H9 (cell line): ENCODE results near the gene PRRX1. TPM values are rescaled to one million over a fixed set of nuclear protein-coding genes. Genes with fewer than 3 reads are reported as not detected.

Experiments used
- DNase-seq: peaks from one replicate; pipeline ENCODE4 v3.0.0-alpha.2; 2017
- H2AFZ ChIP-seq: one replicate; pipeline ENCODE4 v1.6.1; 2013; ENCODE audit warnings: mild to moderate bottlenecking, low read length, control low read depth, moderate library complexity
- H2AK5ac ChIP-seq: 2 replicates; pipeline ENCODE4 v1.6.1; 2013; ENCODE audit warnings: low read length, control low read depth, mixed read lengths; ENCODE audit not compliant: insufficient read length
- H2BK120ac ChIP-seq: one replicate; pipeline ENCODE4 v1.6.1; 2013; ENCODE audit warnings: low read depth, mild to moderate bottlenecking, low read length, control low read depth, inconsistent platforms; ENCODE audit not compliant: poor library complexity, severe bottlenecking
- H2BK12ac ChIP-seq: 2 replicates; pipeline ENCODE4 v1.6.1; 2013; ENCODE audit warnings: low read length, control low read depth, mixed read lengths, low read depth; ENCODE audit not compliant: insufficient read length
- H2BK15ac ChIP-seq: 2 replicates; pipeline ENCODE4 v1.6.1; 2013; ENCODE audit warnings: low read depth, low read length, control low read depth
- H2BK20ac ChIP-seq: one replicate; pipeline ENCODE4 v1.6.1; 2013; ENCODE audit warnings: low read depth, mild to moderate bottlenecking, low read length, control low read depth, inconsistent platforms; ENCODE audit not compliant: poor library complexity, severe bottlenecking
- H2BK5ac ChIP-seq: 2 replicates; pipeline ENCODE4 v1.6.1; 2013; ENCODE audit warnings: low read length, control low read depth, mixed read lengths; ENCODE audit not compliant: insufficient read length
- H3K14ac ChIP-seq: 2 replicates; pipeline ENCODE4 v1.6.1; 2013; ENCODE audit warnings: low read length, control low read depth; ENCODE audit not compliant: insufficient read depth
- H3K18ac ChIP-seq: 2 replicates; pipeline ENCODE4 v1.6.1; 2013; ENCODE audit warnings: low read depth, mild to moderate bottlenecking, mixed read lengths, low read length, control low read depth; ENCODE audit not compliant: insufficient read length
- H3K23ac ChIP-seq: 2 replicates; pipeline ENCODE4 v1.6.1; 2013; ENCODE audit warnings: low read length, control low read depth, mixed read lengths, low read depth; ENCODE audit not compliant: insufficient read length
- H3K23me2 ChIP-seq: 2 replicates; pipeline ENCODE4 v1.6.1; 2013; ENCODE audit warnings: low read depth, mild to moderate bottlenecking, mixed read lengths, low read length, control low read depth; ENCODE audit not compliant: insufficient read length, poor library complexity, severe bottlenecking
- H3K27ac ChIP-seq: 2 replicates; pipeline ENCODE4 v1.5.1; 2013; ENCODE audit warnings: low read length, control low read depth, mixed read lengths, low read depth; ENCODE audit not compliant: insufficient read length
- H3K27me3 ChIP-seq: 2 replicates; pipeline ENCODE4 v1.6.1; 2013; ENCODE audit warnings: low read length, control low read depth, inconsistent platforms; ENCODE audit not compliant: insufficient read depth
- H3K4ac ChIP-seq: 2 replicates; pipeline ENCODE4 v1.6.1; 2013; ENCODE audit warnings: low read depth, mild to moderate bottlenecking, control low read depth, inconsistent platforms, low read length, moderate library complexity
- H3K4me1 ChIP-seq: 2 replicates; pipeline ENCODE4 v1.6.1; 2013; ENCODE audit warnings: low read length, control low read depth, inconsistent platforms; ENCODE audit not compliant: insufficient read depth
- H3K4me2 ChIP-seq: 2 replicates; pipeline ENCODE4 v1.6.1; 2013; ENCODE audit warnings: low read length, control low read depth, mixed read lengths; ENCODE audit not compliant: insufficient read length, insufficient read depth
- H3K56ac ChIP-seq: 2 replicates; pipeline ENCODE4 v1.6.1; 2013; ENCODE audit warnings: low read depth, mild to moderate bottlenecking, mixed read lengths, low read length, control low read depth; ENCODE audit not compliant: insufficient read length
- H3K79me1 ChIP-seq: 2 replicates; pipeline ENCODE4 v1.6.1; 2013; ENCODE audit warnings: low read depth, mild to moderate bottlenecking, moderate library complexity, low read length, control low read depth, inconsistent platforms; ENCODE audit not compliant: insufficient read depth, poor library complexity, severe bottlenecking
- H3K79me2 ChIP-seq: 2 replicates; pipeline ENCODE4 v1.6.1; 2013; ENCODE audit warnings: low read length, control low read depth, inconsistent platforms; ENCODE audit not compliant: insufficient read depth
- H3K9ac ChIP-seq: 2 replicates; pipeline ENCODE4 v1.6.1; 2013; ENCODE audit warnings: low read length, control low read depth, mixed read lengths; ENCODE audit not compliant: insufficient read length; ENCODE audit errors: extremely low read depth
- H3K9me3 ChIP-seq: one replicate; pipeline ENCODE4 v1.6.1; 2013; ENCODE audit warnings: low read depth, low read length, inconsistent platforms; ENCODE audit not compliant: control insufficient read depth
- H3T11ph ChIP-seq: one replicate; pipeline ENCODE4 v1.6.1; 2013; ENCODE audit warnings: mild to moderate bottlenecking, low read length, control low read depth, inconsistent platforms
- H4K20me1 ChIP-seq: one replicate; pipeline ENCODE4 v1.6.1; 2013; ENCODE audit not compliant: control insufficient read depth, insufficient read length, insufficient read depth
- H4K5ac ChIP-seq: 2 replicates; pipeline ENCODE4 v1.6.1; 2013; ENCODE audit warnings: low read depth, mild to moderate bottlenecking, mixed read lengths, low read length, control low read depth; ENCODE audit not compliant: insufficient read length
- H4K8ac ChIP-seq: replicated peaks from 2 replicates; pipeline ENCODE4 v1.6.1; 2013; ENCODE audit warnings: low read length, control low read depth, mixed read lengths, low read depth; ENCODE audit not compliant: insufficient read length
- H4K91ac ChIP-seq: 2 replicates; pipeline ENCODE4 v1.6.1; 2013; ENCODE audit warnings: low read depth, mild to moderate bottlenecking, moderate library complexity, mixed read lengths, low read length, control low read depth; ENCODE audit not compliant: insufficient read length
- H3K27ac Mint-ChIP-seq, 3 experiments: 2 replicates in 2 of 3; 3 replicates in 1 of 3; pipeline ENCODE4 v1.8.0; 2020 to 2021; ENCODE audit warnings: mixed read lengths in 3 of 3, mild to moderate bottlenecking in 1 of 3, moderate library complexity in 1 of 3
- H3K27me3 Mint-ChIP-seq: 2 replicates; pipeline ENCODE4 v1.8.0; 2021; ENCODE audit warnings: low read depth, mild to moderate bottlenecking, moderate library complexity, mixed read lengths
- H3K36me3 Mint-ChIP-seq, 3 experiments: 2 replicates in 2 of 3; 3 replicates in 1 of 3; pipeline ENCODE4 v1.8.0; 2020 to 2021; ENCODE audit warnings: low read depth in 3 of 3, mixed read lengths in 3 of 3; ENCODE audit not compliant: insufficient read depth in 1 of 3
- H3K4me1 Mint-ChIP-seq, 2 experiments: 2 replicates each; pipeline ENCODE4 v1.8.0; 2020; ENCODE audit warnings: mixed read lengths in 2 of 2
- H3K4me3 Mint-ChIP-seq, 2 experiments: 2 replicates in 1 of 2; 3 replicates in 1 of 2; pipeline ENCODE4 v1.8.0; 2020 to 2021; ENCODE audit warnings: mild to moderate bottlenecking in 2 of 2, mixed read lengths in 2 of 2, moderate library complexity in 1 of 2
- H3K9me3 Mint-ChIP-seq, 2 experiments: 2 replicates in 1 of 2; 3 replicates in 1 of 2; pipeline ENCODE4 v1.8.0; 2020; ENCODE audit warnings: mild to moderate bottlenecking in 2 of 2, mixed read lengths in 2 of 2, moderate library complexity in 1 of 2
- CTCF ChIP-seq: fragments of 200-600 bp; sonication (generic); conservative IDR thresholded peaks from 3 replicates; pipeline ENCODE4 v1.8.0; 2021; ENCODE audit warnings: antibody characterized with exemption, mild to moderate bottlenecking
- WGBS: extraction: QIAGEN DNeasy Blood & Tissue Kit; methylation state at CpG from one replicate; pipeline ENCODE4 v1.1.7; 2013; ENCODE audit warnings: missing lambda C conversion rate, low lambda C conversion rate, mixed read lengths; ENCODE audit not compliant: insufficient read length; ENCODE audit errors: extremely low coverage; 5-methylcytosine and 5-hydroxymethylcytosine counted together
- total RNA-seq: library from RNA; stranded (reverse); gene quantifications from 2 replicates; pipeline ENCODE4 v1.2.1, GENCODE V29; 2021

PRRX1 gene
- total RNA-seq, 1 experiment from 2014 or later: not detected

GRCh38 chr1:170659399-170660035, 4.4 kb upstream of the PRRX1 start:
- peaks cover 28% of the 10 kb centered on the region for H3K23me2 ChIP-seq
- H2BK120ac ChIP-seq: no peak overlapping the region
- Mint-ChIP-seq H3K9me3 (no peaks in the 10 kb centered on the region), H3K36me3 (peaks cover 0 to 2% (median 0%) of the 10 kb centered on the region in 3 experiments; a peak in 2 of 7 replicates), H3K4me1 (peaks cover 37 to 40% of the 10 kb centered on the region in 2 experiments), H3K27me3 (peaks cover 84% of the 10 kb centered on the region), H3K27ac (no peak overlapping the region), H3K4me3 (peak overlapping the region; percentile 36 to 79)
- no peak overlapping the region for H4K8ac ChIP-seq
- no peak overlapping the region for H3T11ph ChIP-seq
- H3K9ac ChIP-seq: no peak overlapping the region
- H2AK5ac ChIP-seq: no peak overlapping the region
- no peak overlapping the region for H4K5ac ChIP-seq
- H4K20me1 ChIP-seq: no peaks in the 10 kb centered on the region
- no peak for TF ChIP-seq CTCF
- H2BK15ac ChIP-seq: no peak overlapping the region
- H3K79me2 ChIP-seq: no peaks in the 10 kb centered on the region
- H2AFZ ChIP-seq: no peak overlapping the region
- H2BK12ac ChIP-seq: no peak overlapping the region
- WGBS: no CpG with 5 or more reads among the region's 13 CpGs
- H2BK20ac ChIP-seq: no peak overlapping the region
- H4K91ac ChIP-seq: no peak overlapping the region
- H3K56ac ChIP-seq: no peak overlapping the region
- H3K4me1 ChIP-seq: peaks cover 3% of the 10 kb centered on the region; the same call in 1 of the 2 replicates
- H3K79me1 ChIP-seq: no peaks in the 10 kb centered on the region
- no peak for DNase-seq
- peaks cover 52% of the 10 kb centered on the region for H3K27me3 ChIP-seq
- H3K27ac ChIP-seq: no peak overlapping the region
- H3K4me2 ChIP-seq: no peak overlapping the region
- no peak overlapping the region for H3K18ac ChIP-seq
- H3K23ac ChIP-seq: no peak overlapping the region
- H3K9me3 ChIP-seq: no peaks in the 10 kb centered on the region
- no peak overlapping the region for H3K4ac ChIP-seq
- H3K14ac ChIP-seq: no peak overlapping the region; the same call in 1 of the 2 replicates
- H2BK5ac ChIP-seq: no peak overlapping the region
